ENCODE data around the gene DEFB124.
"Not testable (repeated sequence)": the region's sequence is repeated elsewhere in the genome, so short reads cannot be mapped to it uniquely, and the experiment has no call there.

The DEFB124 gene

DNA sequence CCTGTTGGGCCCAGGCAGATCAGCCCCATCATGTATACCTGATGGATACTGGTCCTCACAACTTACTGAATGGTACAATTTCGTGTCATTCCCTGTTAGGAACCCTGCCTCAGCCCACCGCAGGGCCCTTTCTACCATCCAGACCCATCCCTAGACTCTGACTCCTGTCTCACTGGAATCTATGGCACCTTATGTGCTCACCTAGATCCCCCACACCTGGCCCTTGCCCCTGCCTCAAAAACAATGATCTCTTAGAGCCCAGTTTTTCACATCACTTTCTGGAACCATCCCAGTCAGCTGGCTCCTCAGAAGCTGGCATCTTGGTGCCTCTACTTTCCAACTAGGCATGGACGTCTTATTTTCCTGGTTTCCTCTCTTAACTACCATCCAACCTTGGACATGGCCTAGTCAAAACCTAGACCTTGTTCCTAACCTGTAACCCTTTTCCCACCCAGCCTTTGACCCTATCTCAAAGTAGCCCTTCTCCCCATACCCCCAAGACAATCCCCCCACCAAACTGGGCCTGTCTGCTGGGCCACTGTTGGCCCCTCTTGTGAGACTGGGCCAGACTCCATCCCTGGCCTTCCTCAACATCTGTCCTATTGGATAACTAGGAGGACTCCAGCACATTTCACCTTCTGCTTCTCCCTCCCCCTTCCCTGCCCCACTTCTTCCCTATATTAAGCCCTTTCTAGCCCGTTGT, 40.3 kb upstream of the DEFB124 start:
- DNase-seq (ENCODE audit: low read depth, low spot score): no peak
- TF ChIP-seq EZH2 (IDR thresholded peaks at IDR 0.05): no peak
- TF ChIP-seq FOXP2 (optimal IDR thresholded peaks at IDR 0.05; ENCODE audit: control extremely low read depth, extremely low read length, insufficient read depth): no peak
- TF ChIP-seq POLR2AphosphoS5 (IDR thresholded peaks at IDR 0.05; ENCODE audit: borderline replicate concordance, low read depth, low read length): no peak
- H3K36me3 ChIP-seq (ENCODE audit: insufficient read depth, low read length): peaks cover 14% of the 10 kb centered on the region
- no peak overlapping the region for H3K27ac ChIP-seq
- H3K9ac ChIP-seq (ENCODE audit: insufficient read length): peak overlapping the region; percentile 85
- H3K4me3 ChIP-seq: peak overlapping the region; percentile 89
- no peaks in the 10 kb centered on the region for H3K9me3 ChIP-seq (ENCODE audit: low read depth, low read length)

DNA sequence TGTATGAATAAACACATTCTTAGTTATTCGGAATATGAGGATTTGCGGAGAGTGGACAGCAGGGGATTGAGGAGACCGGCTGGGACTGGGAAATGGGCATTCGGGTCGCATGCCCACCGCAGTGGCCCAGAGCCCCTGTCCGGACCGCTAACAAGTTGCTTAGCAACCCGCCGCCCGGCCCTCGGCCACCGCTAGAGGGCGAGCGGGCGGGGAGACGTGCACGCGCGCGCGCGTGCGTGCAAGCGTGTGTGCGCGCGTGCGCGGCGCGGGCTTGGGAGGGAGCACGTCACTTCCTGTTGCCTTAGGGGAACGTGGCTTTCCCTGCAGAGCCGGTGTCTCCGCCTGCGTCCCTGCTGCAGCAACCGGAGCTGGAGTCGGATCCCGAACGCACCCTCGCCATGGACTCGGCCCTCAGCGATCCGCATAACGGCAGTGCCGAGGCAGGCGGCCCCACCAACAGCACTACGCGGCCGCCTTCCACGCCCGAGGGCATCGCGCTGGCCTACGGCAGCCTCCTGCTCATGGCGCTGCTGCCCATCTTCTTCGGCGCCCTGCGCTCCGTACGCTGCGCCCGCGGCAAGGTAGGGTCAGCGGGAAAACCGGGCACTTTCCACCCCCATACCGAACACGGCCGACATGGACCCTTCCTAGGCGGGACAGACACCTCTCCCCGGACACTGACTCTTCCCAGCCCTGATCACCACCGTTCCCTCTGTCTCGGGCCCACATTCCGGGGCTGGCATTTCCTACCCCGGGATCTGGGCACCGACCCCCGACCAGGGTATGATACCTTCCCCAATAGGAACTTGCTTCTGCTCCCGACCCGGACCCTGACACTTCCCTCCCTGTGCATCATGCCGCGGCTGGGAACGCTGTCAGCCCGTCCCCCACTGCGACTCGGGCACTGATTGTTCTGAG, 39.5 kb upstream of the DEFB124 start, which contains the start of gene HM13:
Gene HM13, plus strand, starts transcription at position 289 of the 918 bp plus-strand sequence. Its CDS starts 110 bp downstream, at position 399.
- H3K9ac ChIP-seq (ENCODE audit: insufficient read length): peak within 1 kb of the TSS; percentile 85
- peaks cover 14% of the 10 kb centered on the region for H3K36me3 ChIP-seq (ENCODE audit: insufficient read depth, low read length)
- no peak within 1 kb of the TSS for H3K27ac ChIP-seq
- no peaks in the 10 kb centered on the region for H3K9me3 ChIP-seq (ENCODE audit: low read depth, low read length)
- TF ChIP-seq EZH2 (IDR thresholded peaks at IDR 0.05) (no peak), POLR2AphosphoS5 (IDR thresholded peaks at IDR 0.05; ENCODE audit: borderline replicate concordance, low read depth, low read length) (peak; percentile 96), FOXP2 (optimal IDR thresholded peaks at IDR 0.05; ENCODE audit: control extremely low read depth, extremely low read length, insufficient read depth) (peak; percentile 99)
- DNase-seq (ENCODE audit: low read depth, low spot score): peak; percentile 69
- peak within 1 kb of the TSS; percentile 89 for H3K4me3 ChIP-seq

DNA sequence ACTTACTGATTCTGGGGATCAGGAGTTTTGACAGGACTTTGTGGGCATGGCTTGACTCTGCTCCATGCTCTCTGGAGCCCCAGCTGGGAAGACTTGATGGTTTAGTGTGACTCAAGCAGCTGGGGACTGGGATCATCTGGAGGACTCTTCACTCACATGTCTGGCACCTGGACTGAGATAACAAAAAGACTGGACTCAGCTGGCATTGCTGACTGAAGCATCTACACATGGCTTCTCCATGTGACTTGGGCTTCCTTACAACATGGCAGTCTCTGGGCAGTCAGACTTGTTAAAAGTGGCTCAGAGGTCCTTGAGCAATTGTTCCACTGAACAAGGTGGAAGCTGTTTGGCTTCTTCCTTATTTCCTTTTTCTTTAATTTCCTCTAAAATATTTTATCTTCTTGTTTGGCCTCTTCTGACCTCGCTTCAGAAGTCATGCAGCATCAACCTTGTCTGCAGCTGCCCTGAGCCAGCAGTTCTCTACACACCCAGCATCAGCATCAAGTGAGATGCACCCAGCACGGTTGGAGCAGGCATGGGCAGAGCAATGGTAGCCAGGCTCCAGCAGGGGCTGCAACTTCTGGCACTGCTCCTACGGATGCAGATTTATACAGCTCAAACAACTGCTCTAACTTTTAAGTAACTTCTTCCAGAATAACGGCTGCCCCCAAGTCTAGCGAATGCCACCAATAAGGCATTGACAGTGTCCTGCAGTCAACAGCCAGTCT, 33.8 kb upstream of the DEFB124 start:
- Histone ChIP-seq H3K9me3 (ENCODE audit: low read depth, low read length) (no peaks in the 10 kb centered on the region), H3K36me3 (ENCODE audit: insufficient read depth, low read length) (no peaks in the 10 kb centered on the region), H3K4me3 (no peak overlapping the region), H3K27ac (no peak overlapping the region), H3K9ac (ENCODE audit: insufficient read length) (no peak overlapping the region)
- TF ChIP-seq FOXP2 (optimal IDR thresholded peaks at IDR 0.05; ENCODE audit: control extremely low read depth, extremely low read length, insufficient read depth): no peak
- TF ChIP-seq EZH2 (IDR thresholded peaks at IDR 0.05): no peak
- no peak for TF ChIP-seq POLR2AphosphoS5 (IDR thresholded peaks at IDR 0.05; ENCODE audit: borderline replicate concordance, low read depth, low read length)
- DNase-seq (ENCODE audit: low read depth, low spot score): no peak

DNA sequence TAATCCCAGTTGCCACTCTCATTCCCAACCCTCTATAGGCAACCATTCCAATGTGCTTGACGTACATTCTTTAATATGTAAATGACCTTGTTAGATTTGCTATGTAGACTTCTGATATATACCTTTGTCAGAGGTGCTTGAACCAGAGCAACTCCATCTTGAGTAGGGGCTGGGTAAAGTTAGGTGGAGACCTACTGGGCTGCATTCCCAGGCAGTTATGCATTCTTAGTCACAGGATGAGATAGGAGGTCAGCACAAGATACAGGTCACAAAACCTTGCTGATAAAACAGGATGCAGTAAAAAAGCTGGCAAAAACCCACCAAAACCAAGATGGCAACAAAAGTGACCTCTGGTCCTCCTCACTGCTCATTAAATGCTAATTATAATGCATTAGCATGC, 31.0 kb upstream of the DEFB124 start:
- no peak for DNase-seq (ENCODE audit: low read depth, low spot score)
- no peak overlapping the region for H3K27ac ChIP-seq
- no peak overlapping the region for H3K4me3 ChIP-seq
- TF ChIP-seq EZH2 (IDR thresholded peaks at IDR 0.05) (no peak), FOXP2 (optimal IDR thresholded peaks at IDR 0.05; ENCODE audit: control extremely low read depth, extremely low read length, insufficient read depth) (no peak), POLR2AphosphoS5 (IDR thresholded peaks at IDR 0.05; ENCODE audit: borderline replicate concordance, low read depth, low read length) (no peak)
- no peak overlapping the region for H3K9ac ChIP-seq (ENCODE audit: insufficient read length)
- H3K9me3 ChIP-seq (ENCODE audit: low read depth, low read length): no peaks in the 10 kb centered on the region
- no peaks in the 10 kb centered on the region for H3K36me3 ChIP-seq (ENCODE audit: insufficient read depth, low read length)

DNA sequence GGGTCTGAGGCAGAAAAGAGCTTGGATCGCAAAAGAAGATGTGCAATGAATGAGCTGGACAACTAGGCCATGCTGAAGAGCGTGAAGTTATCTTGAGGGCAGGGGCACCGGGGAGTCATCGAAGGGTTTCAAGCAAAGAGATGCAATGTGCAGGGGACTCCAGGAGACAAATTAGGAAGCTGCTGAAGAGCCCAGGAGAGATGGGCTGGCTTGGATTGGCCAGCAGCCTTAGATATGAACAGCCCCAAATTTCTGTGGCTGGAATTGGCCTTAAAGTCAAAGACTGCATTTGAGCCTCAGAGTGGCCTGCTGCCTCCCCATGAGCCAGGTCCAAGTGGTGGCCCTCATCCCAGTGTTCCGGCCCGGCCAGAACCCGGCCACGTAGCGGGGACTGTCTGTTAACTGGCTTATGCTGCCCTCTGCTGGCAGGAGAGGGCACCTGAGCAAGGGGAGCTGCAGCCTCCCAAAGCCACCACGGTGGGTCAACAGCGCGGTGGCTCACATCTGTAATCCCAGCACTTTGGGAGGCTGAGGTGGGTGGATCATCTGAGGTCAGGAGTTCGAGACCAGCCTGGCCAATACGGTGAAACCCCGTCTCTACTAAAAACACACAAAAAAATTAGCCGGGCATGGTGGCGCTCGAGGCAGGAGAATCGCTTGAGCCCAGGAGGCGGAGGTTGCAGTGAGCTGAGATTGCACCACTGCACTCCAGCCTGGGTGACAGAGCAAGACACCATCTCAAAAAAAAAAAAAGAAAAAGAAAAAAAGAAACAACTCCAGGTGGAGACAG, 28.2 kb upstream of the DEFB124 start:
- DNase-seq (ENCODE audit: low read depth, low spot score): not testable (repeated sequence)

DNA sequence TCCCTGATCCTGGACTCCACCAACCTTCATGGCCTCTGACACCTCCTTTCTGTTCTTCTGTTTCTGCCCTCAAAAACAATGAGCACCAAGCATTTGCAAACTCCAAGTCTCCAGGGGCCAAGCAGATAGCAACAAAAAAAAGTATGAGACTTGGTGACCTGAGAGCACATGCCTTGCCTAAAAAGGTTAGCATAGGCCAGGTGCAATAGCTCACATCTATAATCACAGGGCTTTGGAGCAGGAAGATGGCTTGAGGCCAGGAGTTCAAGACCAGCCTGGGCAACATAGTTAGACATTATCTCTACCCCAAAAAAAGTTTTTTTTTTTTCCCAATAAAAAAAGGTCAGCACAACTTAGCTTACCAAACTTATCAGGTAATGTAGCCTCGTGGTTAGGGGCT, 25.6 kb upstream of the DEFB124 start:
- H3K4me3 ChIP-seq: no peak overlapping the region
- no peak overlapping the region for H3K27ac ChIP-seq
- no peak for TF ChIP-seq FOXP2 (optimal IDR thresholded peaks at IDR 0.05; ENCODE audit: control extremely low read depth, extremely low read length, insufficient read depth)
- no peak for TF ChIP-seq POLR2AphosphoS5 (IDR thresholded peaks at IDR 0.05; ENCODE audit: borderline replicate concordance, low read depth, low read length)
- no peak for TF ChIP-seq EZH2 (IDR thresholded peaks at IDR 0.05)
- H3K9me3 ChIP-seq (ENCODE audit: low read depth, low read length): no peaks in the 10 kb centered on the region
- no peak for DNase-seq (ENCODE audit: low read depth, low spot score)
- H3K9ac ChIP-seq (ENCODE audit: insufficient read length): no peak overlapping the region
- no peaks in the 10 kb centered on the region for H3K36me3 ChIP-seq (ENCODE audit: insufficient read depth, low read length)

More for the DNA sequence above, 28.2 kb upstream of the DEFB124 start:
- not testable (repeated sequence) for H3K9me3 ChIP-seq (ENCODE audit: low read depth, low read length); H3K36me3 ChIP-seq (ENCODE audit: insufficient read depth, low read length); H3K4me3 ChIP-seq; H3K9ac ChIP-seq (ENCODE audit: insufficient read length); H3K27ac ChIP-seq

DNA sequence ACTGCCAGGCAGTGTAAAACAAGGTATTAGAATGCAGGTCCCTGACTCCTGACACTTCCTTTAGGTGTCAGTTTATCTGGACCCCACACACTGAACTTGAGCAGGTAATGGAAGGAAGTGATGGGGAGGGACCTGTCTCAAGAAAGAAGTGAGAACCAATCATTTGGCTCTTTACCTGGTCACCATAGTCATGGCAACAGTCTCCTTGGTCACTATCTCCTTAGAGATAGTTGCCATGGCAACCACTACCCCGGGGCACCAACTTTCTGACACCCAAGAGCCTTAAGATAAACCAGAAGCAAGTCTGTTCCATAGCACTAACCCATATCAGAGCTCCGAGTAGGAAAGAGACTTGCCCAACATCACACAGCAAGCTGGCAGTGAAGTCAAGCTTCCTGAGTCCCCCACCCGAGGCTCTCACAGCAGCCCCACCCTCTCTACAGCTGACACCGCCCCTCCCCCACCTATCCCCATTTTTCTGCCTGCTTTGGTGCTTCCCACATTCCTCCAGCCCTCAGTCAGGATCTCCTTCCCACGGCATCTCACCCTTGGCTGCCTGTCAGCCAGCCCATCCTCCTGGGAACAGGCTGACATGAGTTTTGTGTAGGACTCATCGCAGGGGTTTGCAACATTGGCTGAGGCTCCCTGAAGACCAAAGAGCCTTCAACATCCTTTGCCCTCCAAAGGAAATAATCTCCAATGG, 23.1 kb upstream of the DEFB124 start:
- TF ChIP-seq POLR2AphosphoS5 (IDR thresholded peaks at IDR 0.05; ENCODE audit: borderline replicate concordance, low read depth, low read length) (no peak), EZH2 (IDR thresholded peaks at IDR 0.05) (no peak), FOXP2 (optimal IDR thresholded peaks at IDR 0.05; ENCODE audit: control extremely low read depth, extremely low read length, insufficient read depth) (no peak)
- H3K4me3 ChIP-seq: no peak overlapping the region
- no peak for DNase-seq (ENCODE audit: low read depth, low spot score)
- no peak overlapping the region for H3K27ac ChIP-seq
- H3K9me3 ChIP-seq (ENCODE audit: low read depth, low read length): no peaks in the 10 kb centered on the region
- no peaks in the 10 kb centered on the region for H3K36me3 ChIP-seq (ENCODE audit: insufficient read depth, low read length)
- H3K9ac ChIP-seq (ENCODE audit: insufficient read length): no peak overlapping the region
